NB4 (cell line): ENCODE measurements around the gene NDST4.

Experiments
- MYC ChIP-seq: IDR thresholded peaks from 2 replicates; pipeline ENCODE4 v1.6.1; 2011; ENCODE audit warnings: low read depth, low read length
- POLR2A ChIP-seq: IDR thresholded peaks from 2 replicates; pipeline ENCODE4 v1.6.1; 2011; ENCODE audit warnings: mild to moderate bottlenecking; ENCODE audit not compliant: insufficient read length; ENCODE audit errors: extremely low read depth
- TF ChIP-seq, protein P1 (sequence below): IDR thresholded peaks from one replicate; pipeline ENCODE4 v1.5.1; 2012; ENCODE audit warnings: low read depth, low read length
- TF ChIP-seq, protein P2 (sequence below): IDR thresholded peaks from 2 replicates; pipeline ENCODE4 v1.6.1; 2011; ENCODE audit warnings: low read depth, low read length

DNA sequence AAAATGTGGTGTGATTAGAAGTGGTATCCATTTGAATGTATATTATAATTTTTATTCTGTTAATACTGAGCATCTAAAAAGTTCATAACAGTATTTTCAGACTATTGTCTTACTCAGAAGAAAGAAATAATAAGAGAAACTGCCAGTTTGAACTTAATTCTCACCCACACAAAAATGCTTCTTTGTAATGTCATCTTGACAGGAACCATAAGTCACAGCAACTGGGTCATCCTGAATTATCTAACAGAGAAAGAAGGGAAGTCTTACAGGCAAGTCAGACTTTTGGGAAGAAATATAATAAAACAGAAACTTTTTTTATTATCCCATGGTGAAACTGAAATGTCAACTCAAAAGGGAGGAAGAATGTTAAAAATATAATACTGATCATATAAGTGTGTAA is 83.1 kb downstream of the NDST4 start:
- TF ChIP-seq MYC (no peak), POLR2A (no peak)
- TF ChIP-seq, protein P1, sequence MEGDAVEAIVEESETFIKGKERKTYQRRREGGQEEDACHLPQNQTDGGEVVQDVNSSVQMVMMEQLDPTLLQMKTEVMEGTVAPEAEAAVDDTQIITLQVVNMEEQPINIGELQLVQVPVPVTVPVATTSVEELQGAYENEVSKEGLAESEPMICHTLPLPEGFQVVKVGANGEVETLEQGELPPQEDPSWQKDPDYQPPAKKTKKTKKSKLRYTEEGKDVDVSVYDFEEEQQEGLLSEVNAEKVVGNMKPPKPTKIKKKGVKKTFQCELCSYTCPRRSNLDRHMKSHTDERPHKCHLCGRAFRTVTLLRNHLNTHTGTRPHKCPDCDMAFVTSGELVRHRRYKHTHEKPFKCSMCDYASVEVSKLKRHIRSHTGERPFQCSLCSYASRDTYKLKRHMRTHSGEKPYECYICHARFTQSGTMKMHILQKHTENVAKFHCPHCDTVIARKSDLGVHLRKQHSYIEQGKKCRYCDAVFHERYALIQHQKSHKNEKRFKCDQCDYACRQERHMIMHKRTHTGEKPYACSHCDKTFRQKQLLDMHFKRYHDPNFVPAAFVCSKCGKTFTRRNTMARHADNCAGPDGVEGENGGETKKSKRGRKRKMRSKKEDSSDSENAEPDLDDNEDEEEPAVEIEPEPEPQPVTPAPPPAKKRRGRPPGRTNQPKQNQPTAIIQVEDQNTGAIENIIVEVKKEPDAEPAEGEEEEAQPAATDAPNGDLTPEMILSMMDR, result no peak
- TF ChIP-seq, protein P2, sequence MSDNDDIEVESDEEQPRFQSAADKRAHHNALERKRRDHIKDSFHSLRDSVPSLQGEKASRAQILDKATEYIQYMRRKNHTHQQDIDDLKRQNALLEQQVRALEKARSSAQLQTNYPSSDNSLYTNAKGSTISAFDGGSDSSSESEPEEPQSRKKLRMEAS, result no peak
